ENCODE results near the gene DDX1. TPM values are rescaled to one million over a fixed set of nuclear protein-coding genes. Genes with fewer than 3 reads are reported as not detected.

Gene DDX1
- total and polyA plus RNA-seq, 9 of the 15 experiments (the other 6 are each of a cell fraction or from before 2014, with no cell fraction given), result 116 to 277 (median 232) TPM

GRCh38 chr2:15633971-15634346, 42.3 kb downstream of the DDX1 start:
- no peak for DNase-seq (ENCODE audit: extremely low read depth in 1 of 4, low spot score in 3 of 4)
- no peak overlapping the region for H3K4me3 ChIP-seq
- ATAC-seq, result no peak
- in situ Hi-C loops (cut with MboI) (no loop called here), intact Hi-C loops (cut with micrococcal nuclease) (loop anchor here (10.0 kb wide), 1 partner anchor 881 kb away; no protein-coding TSS in a partner anchor)
- no peak for FAIRE-seq
- H3K27ac ChIP-seq (ENCODE audit: extremely low read depth, low read depth, low read length), result no peak overlapping the region
- 87% methylated on average over 3 of the region's 3 CpGs for WGBS (ENCODE audit: insufficient coverage, low coverage, missing lambda C conversion rate)
- H3K9me1 ChIP-seq (ENCODE audit: control insufficient read depth, insufficient read depth, low read length), result no peaks in the 10 kb centered on the region
- POLR2A ChIA-PET, result interaction anchor here (1.7 kb wide), 1 partner anchor 32 kb away, joined by 5 read pairs; no protein-coding TSS in a partner anchor
- H3K9ac ChIP-seq (ENCODE audit: insufficient read depth in 1 of 2, low read depth in 2 of 2, low read length in 2 of 2), result no peak overlapping the region
- CTCF ChIA-PET (ENCODE audit: low intra/inter-chr PET ratio), result no interaction called here
- H3K36me3 ChIP-seq (ENCODE audit: control insufficient read depth, insufficient read depth, low read length), result peaks cover 93% of the 10 kb centered on the region
- H3K27me3 ChIP-seq (ENCODE audit: control insufficient read depth in 2 of 2, insufficient read depth in 2 of 2, low read length in 2 of 2), result no peaks in the 10 kb centered on the region
- no peaks in the 10 kb centered on the region for H3K4me1 ChIP-seq (replicated peaks in 1 of 2; ENCODE audit: control insufficient read depth in 2 of 2, insufficient read depth in 2 of 2, low read length in 2 of 2)
- H3K9me3 ChIP-seq (replicated peaks; ENCODE audit: control insufficient read depth, insufficient read depth, low read depth, low read length), result no peaks in the 10 kb centered on the region
- H3K4me2 ChIP-seq (ENCODE audit: insufficient read depth, low read length), result no peak overlapping the region
- no peaks in the 10 kb centered on the region for H4K20me1 ChIP-seq (replicated peaks; ENCODE audit: control insufficient read depth, insufficient read depth, low read length)
- no TSS peak for BruUV-seq (replicated peaks)
- no peak overlapping the region for H2AFZ ChIP-seq (ENCODE audit: low read depth, low read length)
- H3K79me2 ChIP-seq (ENCODE audit: control insufficient read depth, insufficient read depth, low read length), result no peaks in the 10 kb centered on the region
- TF ChIP-seq BRD9 (IDR thresholded peaks at IDR 0.05; ENCODE audit: low read depth, partially characterized antibody) (no peak), MTA1 (IDR thresholded peaks at IDR 0.05; ENCODE audit: borderline replicate concordance) (no peak), SP1 (CRISPR knock-in tag; IDR thresholded peaks at IDR 0.05) (no peak), CREB1 (IDR thresholded peaks at IDR 0.05) (no peak), CREB1 (CRISPR knock-in tag; IDR thresholded peaks at IDR 0.05) (no peak), MTA2 (IDR thresholded peaks at IDR 0.05; ENCODE audit: low read depth) (no peak), RBM14 (IDR thresholded peaks at IDR 0.05; ENCODE audit: borderline replicate concordance, insufficient read depth, low read depth, low read length) (no peak), XRCC5 (IDR thresholded peaks at IDR 0.05; ENCODE audit: low read depth, low read length) (no peak), VEZF1 (CRISPR knock-in tag; IDR thresholded peaks at IDR 0.05) (no peak), HSF4 (CRISPR knock-in tag; IDR thresholded peaks at IDR 0.05; ENCODE audit: borderline replicate concordance) (no peak), ZBTB12 (CRISPR knock-in tag; IDR thresholded peaks at IDR 0.05) (no peak), FOXK2 (conservative IDR thresholded peaks at IDR 0.05 in 1 of 2, IDR thresholded peaks at IDR 0.05 in 1 of 2; ENCODE audit: low read depth in 2 of 2) (no peak), ATF4 (CRISPR knock-in tag; IDR thresholded peaks at IDR 0.05) (no peak), CHD1 (IDR thresholded peaks at IDR 0.05; ENCODE audit: low read length) (no peak)
- TF ChIP-seq, protein P1, sequence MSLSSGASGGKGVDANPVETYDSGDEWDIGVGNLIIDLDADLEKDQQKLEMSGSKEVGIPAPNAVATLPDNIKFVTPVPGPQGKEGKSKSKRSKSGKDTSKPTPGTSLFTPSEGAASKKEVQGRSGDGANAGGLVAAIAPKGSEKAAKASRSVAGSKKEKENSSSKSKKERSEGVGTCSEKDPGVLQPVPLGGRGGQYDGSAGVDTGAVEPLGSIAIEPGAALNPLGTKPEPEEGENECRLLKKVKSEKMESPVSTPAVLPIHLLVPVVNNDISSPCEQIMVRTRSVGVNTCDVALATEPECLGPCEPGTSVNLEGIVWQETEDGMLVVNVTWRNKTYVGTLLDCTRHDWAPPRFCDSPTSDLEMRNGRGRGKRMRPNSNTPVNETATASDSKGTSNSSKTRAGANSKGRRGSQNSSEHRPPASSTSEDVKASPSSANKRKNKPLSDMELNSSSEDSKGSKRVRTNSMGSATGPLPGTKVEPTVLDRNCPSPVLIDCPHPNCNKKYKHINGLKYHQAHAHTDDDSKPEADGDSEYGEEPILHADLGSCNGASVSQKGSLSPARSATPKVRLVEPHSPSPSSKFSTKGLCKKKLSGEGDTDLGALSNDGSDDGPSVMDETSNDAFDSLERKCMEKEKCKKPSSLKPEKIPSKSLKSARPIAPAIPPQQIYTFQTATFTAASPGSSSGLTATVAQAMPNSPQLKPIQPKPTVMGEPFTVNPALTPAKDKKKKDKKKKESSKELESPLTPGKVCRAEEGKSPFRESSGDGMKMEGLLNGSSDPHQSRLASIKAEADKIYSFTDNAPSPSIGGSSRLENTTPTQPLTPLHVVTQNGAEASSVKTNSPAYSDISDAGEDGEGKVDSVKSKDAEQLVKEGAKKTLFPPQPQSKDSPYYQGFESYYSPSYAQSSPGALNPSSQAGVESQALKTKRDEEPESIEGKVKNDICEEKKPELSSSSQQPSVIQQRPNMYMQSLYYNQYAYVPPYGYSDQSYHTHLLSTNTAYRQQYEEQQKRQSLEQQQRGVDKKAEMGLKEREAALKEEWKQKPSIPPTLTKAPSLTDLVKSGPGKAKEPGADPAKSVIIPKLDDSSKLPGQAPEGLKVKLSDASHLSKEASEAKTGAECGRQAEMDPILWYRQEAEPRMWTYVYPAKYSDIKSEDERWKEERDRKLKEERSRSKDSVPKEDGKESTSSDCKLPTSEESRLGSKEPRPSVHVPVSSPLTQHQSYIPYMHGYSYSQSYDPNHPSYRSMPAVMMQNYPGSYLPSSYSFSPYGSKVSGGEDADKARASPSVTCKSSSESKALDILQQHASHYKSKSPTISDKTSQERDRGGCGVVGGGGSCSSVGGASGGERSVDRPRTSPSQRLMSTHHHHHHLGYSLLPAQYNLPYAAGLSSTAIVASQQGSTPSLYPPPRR (CRISPR knock-in tag; IDR thresholded peaks at IDR 0.05; ENCODE audit: borderline replicate concordance), result no peak

Data from K562 (cell line).